Hematopoietic multipotent progenitor cell treated with erythropoietin and hydrocortisone succinate and interleukin-3 and kit ligand, for 4 days (in vitro differentiated cells): Measurements from ENCODE around the gene SCARB1.

Experiments used
- DNase-seq: peaks from one replicate; pipeline ENCODE4 v3.0.0-alpha.2; 2015

Gene SCARB1

GRCh38 chr12:124754949-124755800, 108.5 kb downstream of the SCARB1 start:
- peak; percentile 83 for DNase-seq

- no peak for DNase-seq
Observed at GRCh38 chr12:124754491-124754890, 109.2 kb downstream of the SCARB1 start.

- no peak for DNase-seq
Observed at GRCh38 chr12:124753993-124754392, 109.7 kb downstream of the SCARB1 start.

GRCh38 chr12:124753228-124753591, 110.5 kb downstream of the SCARB1 start:
- DNase-seq: no peak

- DNase-seq: no peak
Observed at GRCh38 chr12:124752437-124753227, 111.0 kb downstream of the SCARB1 start.

- no peak for DNase-seq
Observed at GRCh38 chr12:124751654-124752355, 111.9 kb downstream of the SCARB1 start.

GRCh38 chr12:124750787-124751471, 112.7 kb downstream of the SCARB1 start:
- peak; percentile 40 for DNase-seq

GRCh38 chr12:124750149-124750656, 113.5 kb downstream of the SCARB1 start:
- DNase-seq: no peak

- DNase-seq: no peak
Observed at GRCh38 chr12:124749725-124750124, 113.9 kb downstream of the SCARB1 start.

- DNase-seq: peak; percentile 52
Observed at GRCh38 chr12:124747426-124748161, 116.1 kb downstream of the SCARB1 start.

- DNase-seq: no peak
Observed at GRCh38 chr12:124746649-124747425, 116.8 kb downstream of the SCARB1 start.

GRCh38 chr12:124745891-124746570, 117.6 kb downstream of the SCARB1 start:
- DNase-seq: peak; percentile 76

- DNase-seq: no peak
Observed at GRCh38 chr12:124745465-124745890, 118.2 kb downstream of the SCARB1 start.

- DNase-seq: peak; percentile 49
Observed at GRCh38 chr12:124744659-124745464, 118.8 kb downstream of the SCARB1 start.

GRCh38 chr12:124744273-124744640, 119.4 kb downstream of the SCARB1 start:
- no peak for DNase-seq

- no peak for DNase-seq
Observed at GRCh38 chr12:124743479-124744272, 120.0 kb downstream of the SCARB1 start.

GRCh38 chr12:124742678-124743077, 121.0 kb downstream of the SCARB1 start:
- DNase-seq: no peak

GRCh38 chr12:124742111-124742510, 121.6 kb downstream of the SCARB1 start:
- no peak for DNase-seq

GRCh38 chr12:124741211-124741610, 122.5 kb downstream of the SCARB1 start:
- no peak for DNase-seq
